H9 (cell line): ENCODE results near the gene GNAI2. TPM values are rescaled to one million over a fixed set of nuclear protein-coding genes. Genes with fewer than 3 reads are reported as not detected.

ENCODE experiments used
- DNase-seq: peaks from one replicate; pipeline ENCODE4 v3.0.0-alpha.2; 2017
- H2AFZ ChIP-seq: one replicate; pipeline ENCODE4 v1.6.1; 2013; ENCODE audit warnings: mild to moderate bottlenecking, low read length, control low read depth, moderate library complexity
- H2AK5ac ChIP-seq: 2 replicates; pipeline ENCODE4 v1.6.1; 2013; ENCODE audit warnings: low read length, control low read depth, mixed read lengths; ENCODE audit not compliant: insufficient read length
- H2BK120ac ChIP-seq: one replicate; pipeline ENCODE4 v1.6.1; 2013; ENCODE audit warnings: low read depth, mild to moderate bottlenecking, low read length, control low read depth, inconsistent platforms; ENCODE audit not compliant: poor library complexity, severe bottlenecking
- H2BK12ac ChIP-seq: 2 replicates; pipeline ENCODE4 v1.6.1; 2013; ENCODE audit warnings: low read length, control low read depth, mixed read lengths, low read depth; ENCODE audit not compliant: insufficient read length
- H2BK15ac ChIP-seq: 2 replicates; pipeline ENCODE4 v1.6.1; 2013; ENCODE audit warnings: low read depth, low read length, control low read depth
- H2BK20ac ChIP-seq: one replicate; pipeline ENCODE4 v1.6.1; 2013; ENCODE audit warnings: low read depth, mild to moderate bottlenecking, low read length, control low read depth, inconsistent platforms; ENCODE audit not compliant: poor library complexity, severe bottlenecking
- H2BK5ac ChIP-seq: 2 replicates; pipeline ENCODE4 v1.6.1; 2013; ENCODE audit warnings: low read length, control low read depth, mixed read lengths; ENCODE audit not compliant: insufficient read length
- H3K14ac ChIP-seq: 2 replicates; pipeline ENCODE4 v1.6.1; 2013; ENCODE audit warnings: low read length, control low read depth; ENCODE audit not compliant: insufficient read depth
- H3K18ac ChIP-seq: 2 replicates; pipeline ENCODE4 v1.6.1; 2013; ENCODE audit warnings: low read depth, mild to moderate bottlenecking, mixed read lengths, low read length, control low read depth; ENCODE audit not compliant: insufficient read length
- H3K23ac ChIP-seq: 2 replicates; pipeline ENCODE4 v1.6.1; 2013; ENCODE audit warnings: low read length, control low read depth, mixed read lengths, low read depth; ENCODE audit not compliant: insufficient read length
- H3K23me2 ChIP-seq: 2 replicates; pipeline ENCODE4 v1.6.1; 2013; ENCODE audit warnings: low read depth, mild to moderate bottlenecking, mixed read lengths, low read length, control low read depth; ENCODE audit not compliant: insufficient read length, poor library complexity, severe bottlenecking
- H3K27ac ChIP-seq: 2 replicates; pipeline ENCODE4 v1.5.1; 2013; ENCODE audit warnings: low read length, control low read depth, mixed read lengths, low read depth; ENCODE audit not compliant: insufficient read length
- H3K27me3 ChIP-seq: 2 replicates; pipeline ENCODE4 v1.6.1; 2013; ENCODE audit warnings: low read length, control low read depth, inconsistent platforms; ENCODE audit not compliant: insufficient read depth
- H3K4ac ChIP-seq: 2 replicates; pipeline ENCODE4 v1.6.1; 2013; ENCODE audit warnings: low read depth, mild to moderate bottlenecking, control low read depth, inconsistent platforms, low read length, moderate library complexity
- H3K4me1 ChIP-seq: 2 replicates; pipeline ENCODE4 v1.6.1; 2013; ENCODE audit warnings: low read length, control low read depth, inconsistent platforms; ENCODE audit not compliant: insufficient read depth
- H3K4me2 ChIP-seq: 2 replicates; pipeline ENCODE4 v1.6.1; 2013; ENCODE audit warnings: low read length, control low read depth, mixed read lengths; ENCODE audit not compliant: insufficient read length, insufficient read depth
- H3K56ac ChIP-seq: 2 replicates; pipeline ENCODE4 v1.6.1; 2013; ENCODE audit warnings: low read depth, mild to moderate bottlenecking, mixed read lengths, low read length, control low read depth; ENCODE audit not compliant: insufficient read length
- H3K79me1 ChIP-seq: 2 replicates; pipeline ENCODE4 v1.6.1; 2013; ENCODE audit warnings: low read depth, mild to moderate bottlenecking, moderate library complexity, low read length, control low read depth, inconsistent platforms; ENCODE audit not compliant: insufficient read depth, poor library complexity, severe bottlenecking
- H3K79me2 ChIP-seq: 2 replicates; pipeline ENCODE4 v1.6.1; 2013; ENCODE audit warnings: low read length, control low read depth, inconsistent platforms; ENCODE audit not compliant: insufficient read depth
- H3K9ac ChIP-seq: 2 replicates; pipeline ENCODE4 v1.6.1; 2013; ENCODE audit warnings: low read length, control low read depth, mixed read lengths; ENCODE audit not compliant: insufficient read length; ENCODE audit errors: extremely low read depth
- H3K9me3 ChIP-seq: one replicate; pipeline ENCODE4 v1.6.1; 2013; ENCODE audit warnings: low read depth, low read length, inconsistent platforms; ENCODE audit not compliant: control insufficient read depth
- H3T11ph ChIP-seq: one replicate; pipeline ENCODE4 v1.6.1; 2013; ENCODE audit warnings: mild to moderate bottlenecking, low read length, control low read depth, inconsistent platforms
- H4K20me1 ChIP-seq: one replicate; pipeline ENCODE4 v1.6.1; 2013; ENCODE audit not compliant: control insufficient read depth, insufficient read length, insufficient read depth
- H4K5ac ChIP-seq: 2 replicates; pipeline ENCODE4 v1.6.1; 2013; ENCODE audit warnings: low read depth, mild to moderate bottlenecking, mixed read lengths, low read length, control low read depth; ENCODE audit not compliant: insufficient read length
- H4K8ac ChIP-seq: replicated peaks from 2 replicates; pipeline ENCODE4 v1.6.1; 2013; ENCODE audit warnings: low read length, control low read depth, mixed read lengths, low read depth; ENCODE audit not compliant: insufficient read length
- H4K91ac ChIP-seq: 2 replicates; pipeline ENCODE4 v1.6.1; 2013; ENCODE audit warnings: low read depth, mild to moderate bottlenecking, moderate library complexity, mixed read lengths, low read length, control low read depth; ENCODE audit not compliant: insufficient read length
- H3K27ac Mint-ChIP-seq, 3 experiments: 2 replicates in 2 of 3; 3 replicates in 1 of 3; pipeline ENCODE4 v1.8.0; 2020 to 2021; ENCODE audit warnings: mixed read lengths in 3 of 3, mild to moderate bottlenecking in 1 of 3, moderate library complexity in 1 of 3
- H3K27me3 Mint-ChIP-seq: 2 replicates; pipeline ENCODE4 v1.8.0; 2021; ENCODE audit warnings: low read depth, mild to moderate bottlenecking, moderate library complexity, mixed read lengths
- H3K36me3 Mint-ChIP-seq, 3 experiments: 2 replicates in 2 of 3; 3 replicates in 1 of 3; pipeline ENCODE4 v1.8.0; 2020 to 2021; ENCODE audit warnings: low read depth in 3 of 3, mixed read lengths in 3 of 3; ENCODE audit not compliant: insufficient read depth in 1 of 3
- H3K4me1 Mint-ChIP-seq, 2 experiments: 2 replicates each; pipeline ENCODE4 v1.8.0; 2020; ENCODE audit warnings: mixed read lengths in 2 of 2
- H3K4me3 Mint-ChIP-seq, 2 experiments: 2 replicates in 1 of 2; 3 replicates in 1 of 2; pipeline ENCODE4 v1.8.0; 2020 to 2021; ENCODE audit warnings: mild to moderate bottlenecking in 2 of 2, mixed read lengths in 2 of 2, moderate library complexity in 1 of 2
- H3K9me3 Mint-ChIP-seq, 2 experiments: 2 replicates in 1 of 2; 3 replicates in 1 of 2; pipeline ENCODE4 v1.8.0; 2020; ENCODE audit warnings: mild to moderate bottlenecking in 2 of 2, mixed read lengths in 2 of 2, moderate library complexity in 1 of 2
- CTCF ChIP-seq: fragments of 200-600 bp; sonication (generic); conservative IDR thresholded peaks from 3 replicates; pipeline ENCODE4 v1.8.0; 2021; ENCODE audit warnings: antibody characterized with exemption, mild to moderate bottlenecking
- WGBS: extraction: QIAGEN DNeasy Blood & Tissue Kit; methylation state at CpG from one replicate; pipeline ENCODE4 v1.1.7; 2013; ENCODE audit warnings: missing lambda C conversion rate, low lambda C conversion rate, mixed read lengths; ENCODE audit not compliant: insufficient read length; ENCODE audit errors: extremely low coverage; 5-methylcytosine and 5-hydroxymethylcytosine counted together
- total RNA-seq: library from RNA; stranded (reverse); gene quantifications from 2 replicates; pipeline ENCODE4 v1.2.1, GENCODE V29; 2021

Gene GNAI2
- total RNA-seq, 1 experiment from 2014 or later = 218 TPM

- Histone ChIP-seq H2AK5ac (no peak overlapping the region), H2BK20ac (no peak overlapping the region), H3K9me3 (no peaks in the 10 kb centered on the region), H2BK5ac (no peak overlapping the region), H3T11ph (no peak overlapping the region), H3K18ac (no peak overlapping the region), H2BK12ac (no peak overlapping the region), H3K4me2 (no peak overlapping the region), H4K5ac (no peak overlapping the region), H3K23me2 (no peaks in the 10 kb centered on the region), H3K14ac (no peak overlapping the region), H4K91ac (no peak overlapping the region), H3K27ac (no peak overlapping the region), H2BK15ac (no peak overlapping the region), H3K79me1 (no peaks in the 10 kb centered on the region), H3K27me3 (no peaks in the 10 kb centered on the region; the same call in 1 of the 2 replicates), H4K20me1 (no peaks in the 10 kb centered on the region), H3K4me1 (no peaks in the 10 kb centered on the region), H4K8ac (no peak overlapping the region), H3K4ac (no peak overlapping the region), H3K9ac (no peak overlapping the region), H2BK120ac (no peak overlapping the region), H3K79me2 (no peaks in the 10 kb centered on the region), H3K23ac (no peak overlapping the region), H3K56ac (no peak overlapping the region), H2AFZ (no peak overlapping the region)
- Mint-ChIP-seq H3K4me3 (no peak overlapping the region), H3K36me3 (peaks cover 3 to 10% (median 4%) of the 10 kb centered on the region in 3 experiments; a peak in 5 of 7 replicates), H3K27me3 (peaks cover 19% of the 10 kb centered on the region), H3K9me3 (no peaks in the 10 kb centered on the region), H3K27ac (no peak overlapping the region), H3K4me1 (peaks cover 4 to 11% of the 10 kb centered on the region in 2 experiments; a peak in 3 of 4 replicates)
- no peak for DNase-seq
- no peak for TF ChIP-seq CTCF
- WGBS = no CpG with 5 or more reads among the region's 7 CpGs
These were observed 46.0 kb upstream of the GNAI2 start for GRCh38 chr3:50189989-50190388.
